ENCODE results near the gene SPRYD3.
"Not testable (repeated sequence)": the region's sequence is repeated elsewhere in the genome, so short reads cannot be mapped to it uniquely, and the experiment has no call there.

DNA sequence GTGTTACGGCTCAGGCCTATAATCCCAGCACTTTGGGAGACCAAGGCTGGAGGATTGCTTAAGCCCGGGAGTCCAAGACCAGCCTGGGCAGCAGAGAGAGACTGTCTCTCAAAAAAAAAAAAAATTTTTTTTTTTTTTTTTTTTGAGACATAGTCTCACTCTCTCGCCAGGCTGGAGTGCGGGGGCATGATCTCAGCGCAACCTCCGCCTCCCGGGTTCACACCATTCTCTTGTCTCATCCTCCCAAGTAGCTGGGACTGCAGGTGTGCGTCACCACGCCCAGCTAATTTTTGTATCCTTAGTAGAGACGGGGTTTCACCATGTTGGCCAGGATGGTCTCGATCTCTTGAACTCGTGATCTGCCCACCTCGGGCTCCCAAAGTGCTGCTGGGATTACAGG lies 52.2 kb downstream of the SPRYD3 start:
- not testable (repeated sequence) for TF ChIP-seq CTCF, POLR2A (IDR thresholded peaks at IDR 0.05)

All from uterus (tissue), 2 donors.